ENCODE results near the gene IFI27L1.

- TF ChIP-seq CTCF (IDR thresholded peaks at IDR 0.05) (no peak), POLR2A (IDR thresholded peaks at IDR 0.05) (no peak)
Observed at GRCh38 chr14:94042433-94043091, 38.5 kb upstream of the IFI27L1 start.

All from lower leg skin (tissue), 3 donors.